ENCODE measurements around the gene EPHB2. TPM values are rescaled to one million over a fixed set of nuclear protein-coding genes. Genes with fewer than 3 reads are reported as not detected.
A peak's percentile ranks its signal among the peaks of the same experiment; 100 is the strongest.
"Not testable (repeated sequence)": the region's sequence is repeated elsewhere in the genome, so short reads cannot be mapped to it uniquely, and the experiment has no call there.

EPHB2 gene
- total RNA-seq, 2 donors from 2014 or later = not detected

DNA sequence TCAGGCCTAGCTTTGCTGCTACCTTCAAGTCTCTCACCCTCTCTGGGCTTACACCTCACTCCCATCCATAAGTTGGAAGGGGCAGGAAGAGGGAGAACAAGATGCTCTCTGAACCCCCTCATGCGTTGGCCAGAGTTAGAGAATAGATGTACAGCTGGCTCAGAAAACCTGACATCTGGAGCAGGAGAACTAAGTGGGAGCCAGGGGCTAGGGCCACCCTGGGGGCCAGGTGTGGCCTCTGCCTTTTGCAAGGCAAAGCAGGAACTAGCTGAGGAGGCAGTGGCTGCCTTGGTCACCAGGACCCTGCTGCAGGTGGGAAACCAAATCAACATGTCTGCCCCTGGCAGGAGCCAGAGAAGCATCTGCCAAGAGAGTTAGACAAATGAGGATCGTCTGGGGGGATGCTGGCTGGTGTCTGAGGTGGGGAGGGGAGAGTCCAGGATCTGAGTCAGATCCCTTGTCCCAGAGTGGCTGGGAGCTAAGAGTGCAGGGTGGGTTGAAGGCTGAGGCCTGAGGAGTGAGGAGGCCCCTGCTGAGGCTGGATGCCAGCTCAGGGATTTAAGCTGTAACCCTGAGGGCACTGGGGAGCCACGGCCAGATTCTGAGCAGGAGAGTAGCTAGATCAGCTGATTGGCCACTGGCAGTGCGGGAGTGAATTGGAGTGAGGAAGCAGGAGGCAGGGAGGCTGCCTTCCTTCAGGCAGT is 115.0 kb downstream of the EPHB2 start:
- Mint-ChIP-seq H3K9me3 (no peaks in the 10 kb centered on the region), H3K27ac (no peak overlapping the region), H3K36me3 (no peaks in the 10 kb centered on the region)
- DNase-seq (ENCODE audit: low spot score in 2 of 2) (no peak), ATAC-seq (no peak)

DNA sequence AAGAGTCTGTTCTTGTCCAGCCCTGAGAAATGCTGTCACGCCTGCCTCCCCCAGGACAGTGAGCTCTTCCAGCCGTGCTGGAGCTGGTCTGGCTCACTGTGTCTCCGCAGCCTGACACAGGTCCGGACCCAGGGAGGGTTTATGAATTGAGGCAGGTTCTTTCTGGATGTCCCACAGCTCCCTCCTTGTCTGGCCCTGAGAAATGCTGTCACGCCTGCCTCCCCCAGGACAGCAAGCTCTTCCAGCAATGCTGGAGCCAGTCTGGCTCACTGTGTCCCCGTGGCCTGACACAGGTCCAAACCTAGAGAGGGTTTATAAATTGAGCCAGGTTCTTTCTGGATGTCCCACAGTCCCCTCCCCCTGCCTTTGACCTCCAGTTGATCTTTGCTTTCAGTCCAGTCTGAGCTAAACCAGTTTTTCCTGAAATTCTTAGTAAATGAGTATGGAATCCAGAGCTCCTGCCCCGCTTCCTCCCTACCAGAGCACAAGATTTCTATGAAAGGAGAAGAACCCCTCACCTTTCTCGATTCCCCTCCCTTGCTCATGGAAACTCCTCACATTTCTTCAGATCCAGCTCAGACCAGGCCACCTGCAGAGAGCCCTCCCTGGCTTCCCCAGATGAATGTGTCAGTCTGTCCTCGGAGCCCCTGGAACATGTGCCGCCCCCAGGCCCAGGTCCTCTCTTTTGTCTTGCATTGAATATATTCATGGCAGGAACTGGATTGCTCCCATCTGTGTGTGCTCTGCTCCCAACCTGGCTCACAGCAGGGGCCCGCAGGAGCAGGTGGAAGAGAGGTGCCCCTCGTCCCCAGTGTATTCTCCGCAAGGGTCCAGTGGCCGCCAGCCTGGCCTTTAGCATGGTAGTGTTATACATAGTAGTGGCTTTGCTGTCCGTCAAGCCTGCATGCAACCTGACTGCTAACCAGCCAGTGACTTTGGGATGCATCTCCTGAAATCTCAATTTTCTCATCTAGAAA is 116.3 kb downstream of the EPHB2 start:
- no peak overlapping the region for H3K27ac Mint-ChIP-seq
- no peak for ATAC-seq
- H3K36me3 Mint-ChIP-seq = no peaks in the 10 kb centered on the region
- no peak for DNase-seq (ENCODE audit: low spot score in 2 of 2)
- no peaks in the 10 kb centered on the region for H3K9me3 Mint-ChIP-seq

DNA sequence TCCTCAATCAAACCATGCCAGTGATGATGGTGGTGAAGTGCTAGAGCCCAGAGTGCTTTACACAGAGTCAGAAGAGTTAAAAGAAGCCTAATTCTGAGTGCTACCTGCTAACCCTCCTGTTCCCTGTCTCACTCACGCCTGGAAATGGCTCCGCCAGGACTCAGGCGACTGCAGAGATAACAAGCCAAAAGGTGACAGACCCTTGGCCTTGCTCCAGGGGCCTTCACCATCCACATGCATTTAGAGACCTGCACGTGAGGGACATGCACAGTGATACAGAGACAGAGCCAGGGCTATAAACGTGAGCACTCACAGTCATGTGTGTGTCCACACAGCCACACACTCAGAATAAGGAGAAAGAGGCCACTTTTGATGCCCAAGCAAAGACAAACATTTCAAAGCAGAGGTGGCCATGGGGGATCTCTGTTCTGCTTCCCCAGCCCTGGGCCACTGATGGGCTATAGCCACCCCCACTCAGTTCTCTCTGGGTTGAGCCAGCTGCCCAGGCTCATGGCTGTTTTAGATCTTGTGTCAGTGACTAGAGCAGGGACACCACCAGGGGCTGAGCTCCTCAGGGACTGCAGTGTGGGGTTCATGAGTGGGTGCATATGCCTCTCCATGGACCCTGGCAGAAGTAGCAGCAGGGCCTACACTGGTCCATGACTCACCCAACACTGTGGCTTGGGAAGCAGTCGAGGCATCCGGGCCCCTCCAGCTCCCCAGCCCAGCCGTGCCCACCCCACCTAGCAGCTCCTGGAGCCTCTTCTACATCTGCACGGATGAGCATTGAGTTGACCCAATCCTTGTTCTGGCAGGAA is 117.2 kb downstream of the EPHB2 start:
- ATAC-seq = no peak
- no peaks in the 10 kb centered on the region for H3K36me3 Mint-ChIP-seq
- DNase-seq (ENCODE audit: low spot score in 2 of 2) = no peak
- no peaks in the 10 kb centered on the region for H3K9me3 Mint-ChIP-seq
- no peak overlapping the region for H3K27ac Mint-ChIP-seq

DNA sequence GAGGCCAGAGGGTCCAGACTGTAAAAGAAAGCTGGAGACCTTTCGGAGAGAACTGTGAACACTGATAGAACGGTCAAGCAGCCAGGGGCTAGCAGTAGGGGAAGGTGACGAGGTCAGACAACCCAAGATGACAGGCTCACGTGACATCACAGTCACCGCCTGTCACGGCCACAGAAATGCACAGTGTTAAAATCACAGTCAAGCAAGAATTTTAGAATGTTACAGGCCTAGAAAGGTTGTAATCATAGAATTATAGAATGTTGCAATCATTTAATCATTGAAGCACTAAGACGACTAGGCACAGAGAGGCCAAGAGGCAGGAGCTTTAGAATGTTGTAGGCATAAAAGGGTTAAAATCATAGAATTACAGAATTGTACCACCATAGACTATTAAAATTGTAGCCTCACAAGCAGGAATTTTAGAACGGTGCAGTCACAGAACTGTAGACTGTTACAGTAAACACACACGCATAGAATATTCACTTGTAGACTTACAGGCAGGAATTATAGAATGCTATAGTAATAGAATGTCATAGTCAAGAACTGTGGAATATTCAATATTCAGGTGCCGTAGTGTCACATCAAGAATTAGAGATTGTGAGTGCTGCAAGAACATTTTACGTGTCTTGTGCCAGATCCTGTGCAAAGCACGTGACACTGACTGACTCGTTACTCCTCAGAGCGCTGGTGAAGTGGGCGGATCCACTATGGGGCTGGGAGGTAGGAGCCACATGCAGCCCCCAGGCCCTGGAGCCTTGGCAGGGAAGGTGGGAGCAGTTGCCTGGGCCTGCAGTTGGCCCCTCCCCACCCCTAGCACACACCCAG is 118.1 kb downstream of the EPHB2 start:
- H3K36me3 Mint-ChIP-seq = no peaks in the 10 kb centered on the region

DNA sequence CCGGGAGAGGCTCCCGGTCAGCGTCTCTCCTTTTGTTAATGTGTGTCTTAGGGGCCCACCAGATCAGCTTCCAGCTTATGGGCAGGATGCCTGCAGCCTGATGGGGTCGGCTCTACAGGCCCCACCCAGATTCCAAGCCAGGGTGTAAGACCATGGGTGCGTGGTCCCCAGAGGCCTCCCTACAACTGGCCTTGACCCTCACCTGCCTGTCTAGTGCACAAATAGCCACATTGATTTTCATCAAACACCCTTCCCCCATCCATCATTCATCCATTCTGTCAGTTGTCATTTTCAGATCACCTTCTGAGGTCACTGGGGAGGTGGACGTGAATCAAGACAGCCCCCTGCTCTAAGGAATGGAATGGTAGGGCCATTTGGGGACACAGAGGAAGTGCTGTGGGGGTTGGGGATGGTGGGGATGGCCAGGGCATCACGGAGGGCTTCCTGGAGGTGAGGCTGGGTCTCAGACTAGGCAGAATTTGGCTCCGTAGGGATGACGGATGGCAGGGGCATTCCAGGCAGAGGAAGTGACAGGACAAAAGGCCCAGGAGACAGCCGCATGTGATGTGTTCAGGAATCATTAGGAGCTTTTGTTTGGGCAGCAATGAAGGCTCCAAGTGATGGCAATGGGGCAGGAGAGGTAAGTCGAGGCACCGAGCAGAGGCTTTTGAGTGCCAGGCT is 118.8 kb downstream of the EPHB2 start:
- Mint-ChIP-seq H3K36me3 (no peaks in the 10 kb centered on the region), H3K27ac (no peak overlapping the region), H3K9me3 (no peaks in the 10 kb centered on the region)
- no peak for ATAC-seq
- DNase-seq (ENCODE audit: low spot score in 2 of 2) = no peak

More for the DNA sequence above, 118.1 kb downstream of the EPHB2 start:
- DNase-seq (ENCODE audit: low spot score in 2 of 2) = no peak
- H3K27ac Mint-ChIP-seq = no peak overlapping the region
- no peaks in the 10 kb centered on the region for H3K9me3 Mint-ChIP-seq
- ATAC-seq = no peak

DNA sequence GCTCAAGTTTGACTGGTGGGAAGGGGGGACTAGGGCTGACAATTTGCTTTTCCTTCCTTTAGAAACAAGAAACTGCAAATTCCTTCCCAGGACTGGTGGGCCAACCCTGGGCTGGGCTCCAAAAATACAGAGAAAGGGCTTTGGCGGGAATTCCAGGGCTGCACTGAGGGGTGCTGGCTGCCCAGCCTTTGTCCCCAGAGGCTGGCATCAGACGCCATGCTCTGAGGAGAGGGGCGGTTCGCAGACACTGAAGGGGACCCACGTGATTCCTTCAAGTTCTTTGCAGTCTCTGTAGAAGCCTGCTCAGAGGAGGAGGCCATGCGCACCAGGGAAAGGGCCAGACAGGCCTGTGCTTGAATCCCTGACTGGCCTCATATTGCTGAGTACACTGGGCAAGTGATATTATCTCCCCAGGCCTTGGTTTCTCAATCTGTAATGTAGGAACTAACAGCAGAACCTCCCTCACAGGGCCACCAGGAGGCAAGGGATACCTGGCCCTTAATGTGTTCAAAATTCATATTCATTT is 119.5 kb downstream of the EPHB2 start:
- H3K9me3 Mint-ChIP-seq = no peaks in the 10 kb centered on the region
- no peaks in the 10 kb centered on the region for H3K36me3 Mint-ChIP-seq
- H3K27ac Mint-ChIP-seq = peak overlapping the region in 1 of 2 donors; percentile 28
- ATAC-seq (no peak), DNase-seq (ENCODE audit: low spot score in 2 of 2) (no peak)

DNA sequence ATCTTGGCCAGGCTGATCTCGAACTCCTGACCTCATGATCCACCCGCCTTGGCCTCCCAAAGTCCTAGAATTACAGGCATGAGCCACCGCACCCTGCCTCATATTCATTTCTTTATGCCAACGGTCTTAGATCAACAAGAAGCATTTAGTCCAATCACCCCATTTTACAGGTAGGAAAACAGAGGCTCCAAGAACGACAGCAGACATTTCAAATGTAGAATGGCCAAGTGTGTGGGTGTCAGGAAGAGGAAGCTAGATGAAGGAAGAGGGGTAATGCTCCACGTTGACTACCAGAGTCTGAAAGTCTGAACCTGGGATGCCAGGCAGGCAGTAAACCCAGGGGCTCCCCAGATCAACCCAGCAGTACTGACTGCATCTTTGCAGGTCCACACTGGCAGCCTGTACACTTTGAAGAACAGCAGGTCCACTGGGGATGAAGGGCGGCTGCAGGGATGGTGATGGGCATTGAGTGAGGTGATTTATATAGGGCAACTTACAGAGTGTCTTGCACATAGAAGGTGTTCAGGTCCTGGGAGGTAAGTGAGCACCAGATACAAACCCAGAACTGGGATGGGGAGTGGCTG is 120.2 kb downstream of the EPHB2 start:
- Mint-ChIP-seq H3K36me3 (no peaks in the 10 kb centered on the region), H3K9me3 (no peaks in the 10 kb centered on the region), H3K27ac (peak overlapping the region in 1 of 2 donors; percentile 28)
- DNase-seq (ENCODE audit: low spot score in 2 of 2) (no peak), ATAC-seq (no peak)

DNA sequence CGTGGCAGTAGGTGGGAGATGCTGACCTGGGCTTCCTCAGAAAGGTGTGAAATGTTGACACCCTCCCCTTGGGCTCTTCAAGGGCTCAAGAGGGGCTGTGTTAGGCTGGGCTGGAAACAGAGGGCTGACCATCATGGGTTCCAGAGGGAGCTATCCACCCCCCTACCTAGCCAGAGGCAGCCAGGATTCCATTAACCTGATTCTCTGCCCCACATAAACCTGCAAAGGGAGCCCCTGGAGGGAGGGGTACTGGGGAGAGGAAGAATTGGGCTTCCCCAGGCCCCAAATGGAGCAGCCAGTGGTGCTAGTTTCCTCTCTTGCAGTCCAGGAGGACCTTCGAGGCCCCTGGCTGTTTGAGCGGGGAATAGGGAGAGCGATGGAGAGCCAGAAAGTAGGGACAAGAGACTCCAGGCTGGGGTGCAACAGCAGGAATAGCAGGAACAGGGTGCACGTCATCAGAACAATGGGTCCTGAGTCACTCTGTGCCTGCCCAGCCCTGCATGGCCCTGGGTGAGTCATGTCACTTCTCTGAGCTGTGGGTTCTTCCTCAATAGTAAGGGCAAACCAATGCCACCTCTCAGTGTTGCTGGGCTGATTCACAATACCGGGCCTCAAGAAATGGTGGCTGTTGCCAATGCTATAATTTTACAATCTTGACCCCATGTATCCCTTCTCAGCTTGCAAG is 121.2 kb downstream of the EPHB2 start:
- H3K36me3 Mint-ChIP-seq = no peaks in the 10 kb centered on the region
- no peak overlapping the region for H3K27ac Mint-ChIP-seq
- H3K9me3 Mint-ChIP-seq = no peaks in the 10 kb centered on the region
- DNase-seq (ENCODE audit: low spot score in 2 of 2) = no peak
- ATAC-seq = peak; percentile 48 to 95

DNA sequence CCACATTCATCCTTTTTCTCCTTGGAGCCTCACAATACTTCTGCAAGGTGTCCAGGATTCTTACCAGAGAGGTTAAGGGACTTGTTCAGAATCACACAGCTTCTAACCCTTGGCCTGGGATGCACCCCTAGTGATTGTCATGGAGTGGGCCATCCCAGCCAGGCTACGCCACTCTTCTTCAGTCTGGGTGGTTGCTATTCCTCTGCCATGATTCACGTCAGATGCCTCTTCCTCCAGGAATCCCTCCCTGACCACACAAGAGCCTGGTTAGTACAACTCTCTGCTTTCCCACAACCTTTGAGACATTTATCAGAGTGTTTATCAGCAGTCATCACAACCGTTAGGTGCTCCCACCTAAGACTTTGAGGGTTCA is 121.8 kb downstream of the EPHB2 start:
- ATAC-seq (no peak), DNase-seq (ENCODE audit: low spot score in 2 of 2) (no peak)
- H3K36me3 Mint-ChIP-seq = no peaks in the 10 kb centered on the region
- no peak overlapping the region for H3K27ac Mint-ChIP-seq
- no peaks in the 10 kb centered on the region for H3K9me3 Mint-ChIP-seq

DNA sequence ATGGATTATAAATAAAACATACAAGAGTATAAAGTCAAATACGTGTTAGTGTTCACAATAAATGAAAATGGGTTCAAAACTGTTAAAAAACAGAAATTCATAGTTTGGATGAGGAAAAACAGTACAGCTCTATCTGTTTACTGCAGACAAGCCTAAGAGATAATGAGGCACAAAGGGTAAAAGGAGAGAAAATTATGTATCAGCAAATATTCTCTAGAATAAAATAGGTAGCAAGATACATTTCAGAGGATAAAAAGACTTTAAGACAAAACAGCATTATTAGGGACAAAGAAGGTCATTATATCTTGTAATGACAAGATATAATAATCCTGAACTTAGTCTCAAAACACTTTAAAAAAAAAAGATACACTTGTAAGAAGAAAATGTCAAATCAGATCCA is 123.1 kb downstream of the EPHB2 start:
- Mint-ChIP-seq H3K36me3 (no peaks in the 10 kb centered on the region), H3K9me3 (no peaks in the 10 kb centered on the region), H3K27ac (no peak overlapping the region)
- no peak for DNase-seq (ENCODE audit: low spot score in 2 of 2)
- no peak for ATAC-seq

DNA sequence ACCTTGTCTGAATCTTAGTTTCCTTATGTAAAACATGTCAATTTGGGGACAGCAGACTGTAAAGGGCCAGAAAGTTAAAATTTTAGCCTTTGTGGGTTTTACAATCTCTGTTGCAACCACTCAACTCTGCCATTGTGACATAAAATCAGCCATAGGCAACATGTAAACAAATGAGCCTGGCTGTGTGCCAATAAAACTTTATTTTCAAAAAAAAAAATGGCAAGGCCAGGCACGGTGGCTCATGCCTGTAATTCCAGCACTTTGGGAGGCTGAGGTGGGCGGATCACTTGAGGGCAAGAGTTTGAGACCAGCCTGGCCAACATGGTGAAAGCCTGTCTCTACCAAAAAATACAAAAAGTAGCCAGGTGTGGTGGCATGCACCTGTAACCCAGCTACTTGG is 123.8 kb downstream of the EPHB2 start:
- H3K9me3 Mint-ChIP-seq; H3K36me3 Mint-ChIP-seq; DNase-seq (ENCODE audit: low spot score in 2 of 2); H3K27ac Mint-ChIP-seq; ATAC-seq: not testable (repeated sequence)

DNA sequence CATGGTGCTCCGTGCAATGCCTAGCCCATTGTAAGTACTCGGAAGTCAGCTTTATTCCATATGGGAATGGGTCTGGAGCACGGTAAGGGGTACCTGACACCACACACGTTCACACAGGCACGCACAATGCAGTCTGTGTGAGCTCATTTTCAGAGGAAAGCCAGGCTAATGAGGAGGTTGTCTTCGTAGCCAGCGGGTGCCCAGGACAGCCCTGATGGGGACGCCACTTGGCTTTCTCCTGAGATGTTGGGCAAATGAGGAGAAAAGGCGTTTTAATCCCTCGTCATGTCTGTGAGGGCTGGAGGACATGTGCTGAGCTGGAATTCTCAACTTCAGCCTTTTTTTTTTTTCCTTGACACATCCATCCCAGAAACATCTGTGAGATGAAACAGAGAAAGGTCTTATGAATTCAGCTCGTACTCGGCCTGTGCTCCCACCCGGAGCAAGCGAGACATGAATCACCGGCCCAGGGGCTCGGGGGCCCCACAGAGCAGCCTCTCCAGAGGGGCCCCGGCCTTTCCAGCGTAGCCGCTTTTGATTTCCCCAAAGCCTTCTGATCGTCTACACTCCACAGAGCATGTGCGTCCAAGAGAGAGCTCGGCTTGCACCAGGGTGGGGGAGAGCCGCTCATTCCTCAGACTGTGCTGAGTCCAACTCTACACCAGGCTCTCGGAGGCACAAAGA is 125.1 kb downstream of the EPHB2 start:
- Mint-ChIP-seq H3K9me3 (no peaks in the 10 kb centered on the region), H3K36me3 (no peaks in the 10 kb centered on the region), H3K27ac (no peak overlapping the region)
- DNase-seq (ENCODE audit: low spot score in 2 of 2) = no peak
- ATAC-seq = no peak

DNA sequence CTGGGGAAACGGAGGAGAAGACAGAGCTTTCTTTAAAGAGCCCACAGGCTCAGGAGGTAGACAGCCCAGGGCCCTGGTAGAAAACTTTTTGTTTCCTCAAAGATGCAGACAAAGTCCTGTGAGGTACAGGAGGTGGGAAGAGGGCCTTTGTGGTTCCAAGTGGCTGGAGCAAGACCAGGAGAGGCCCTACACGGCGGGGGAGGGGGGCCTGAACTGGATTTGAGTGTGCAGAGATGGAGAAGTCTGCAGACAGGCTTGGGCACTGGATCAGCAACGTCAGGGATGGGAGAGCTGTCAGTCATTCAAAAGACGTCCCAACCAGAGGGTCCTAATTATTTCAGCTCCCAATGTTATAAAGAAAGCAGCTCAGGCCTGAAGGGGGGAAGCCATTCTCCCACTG is 126.2 kb downstream of the EPHB2 start:
- Mint-ChIP-seq H3K9me3 (no peaks in the 10 kb centered on the region), H3K36me3 (no peaks in the 10 kb centered on the region), H3K27ac (no peak overlapping the region)
- DNase-seq (ENCODE audit: low spot score in 2 of 2) (no peak), ATAC-seq (no peak)

DNA sequence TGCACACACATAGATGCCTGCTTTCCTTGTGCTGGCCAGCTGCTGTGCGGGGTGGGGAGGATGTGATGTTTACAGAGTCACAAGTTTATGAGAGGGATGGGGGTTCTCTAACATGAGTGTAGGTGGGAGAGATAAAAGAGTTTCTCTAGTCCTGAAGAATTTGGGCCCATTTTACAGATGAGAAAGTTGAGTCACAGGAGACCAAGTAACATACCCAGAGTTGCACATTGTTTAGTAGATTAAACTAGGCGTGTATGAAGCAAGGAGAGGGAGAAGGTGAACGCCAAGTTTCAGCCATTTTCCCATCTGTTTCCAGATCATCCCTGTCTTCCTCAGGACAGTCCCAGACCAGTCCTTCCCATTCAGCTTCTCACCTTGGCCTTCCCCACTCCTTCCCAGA is 126.7 kb downstream of the EPHB2 start:
- H3K36me3 Mint-ChIP-seq = no peaks in the 10 kb centered on the region
- DNase-seq (ENCODE audit: low spot score in 2 of 2) = no peak
- no peak for ATAC-seq
- no peak overlapping the region for H3K27ac Mint-ChIP-seq
- H3K9me3 Mint-ChIP-seq = no peaks in the 10 kb centered on the region

Measured in activated naive CD4-positive, alpha-beta T cell treated with anti-CD3 and anti-CD28 coated beads, Interleukin-2, amount 50 U/mL, for 72 hours (primary cell).